ENCODE data around the gene CHST6. TPM values are rescaled to one million over a fixed set of nuclear protein-coding genes. Genes with fewer than 3 reads are reported as not detected.

CHST6 gene
- total and polyA plus RNA-seq, 9 of the 15 experiments (the other 6 are each of a cell fraction or from before 2014, with no cell fraction given) = 0.01 to 0.05 (median 0.02) TPM; not detected in 6

DNA sequence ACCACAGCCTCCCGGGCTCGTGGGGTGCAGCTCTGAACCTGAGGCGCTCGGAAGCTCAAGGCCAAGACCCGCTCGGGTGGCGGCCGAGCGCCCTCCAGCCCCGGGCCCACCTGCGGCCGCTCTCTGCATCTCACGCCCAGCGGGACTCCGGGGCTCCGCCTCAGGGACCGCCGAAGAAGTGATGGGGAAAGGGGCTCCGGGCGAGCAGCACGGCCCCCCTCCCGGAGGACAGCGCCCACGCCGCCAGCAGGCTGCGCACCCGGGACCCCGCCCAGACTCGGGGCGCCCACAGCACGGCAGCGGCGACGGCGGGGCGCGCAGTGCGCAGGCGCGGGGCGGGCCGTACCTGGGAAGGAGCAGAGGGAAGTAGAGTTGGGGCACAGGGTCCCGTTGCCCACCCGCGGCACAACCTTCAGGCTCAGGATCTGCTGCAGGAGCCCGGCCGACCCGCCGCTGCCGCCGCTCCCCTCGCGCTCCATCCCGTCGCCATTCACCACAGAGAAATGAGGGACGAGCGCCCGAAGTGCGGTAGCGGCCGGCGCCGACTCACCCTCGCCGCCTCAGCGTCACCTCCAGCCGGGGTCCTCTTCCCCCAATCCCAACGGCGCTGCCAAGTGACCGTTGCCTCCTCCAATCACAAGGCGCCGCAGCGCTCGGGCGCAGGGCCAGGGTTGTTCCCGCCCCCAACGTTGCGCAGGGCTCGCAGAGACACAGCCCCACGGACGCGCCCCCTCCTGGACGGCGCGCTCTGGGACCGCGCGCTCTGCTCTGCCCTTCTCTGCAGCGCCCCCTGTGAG lies 30.9 kb downstream of the CHST6 start, which contains the start of gene TMEM170A (continued):
- TF ChIP-seq, protein P1, sequence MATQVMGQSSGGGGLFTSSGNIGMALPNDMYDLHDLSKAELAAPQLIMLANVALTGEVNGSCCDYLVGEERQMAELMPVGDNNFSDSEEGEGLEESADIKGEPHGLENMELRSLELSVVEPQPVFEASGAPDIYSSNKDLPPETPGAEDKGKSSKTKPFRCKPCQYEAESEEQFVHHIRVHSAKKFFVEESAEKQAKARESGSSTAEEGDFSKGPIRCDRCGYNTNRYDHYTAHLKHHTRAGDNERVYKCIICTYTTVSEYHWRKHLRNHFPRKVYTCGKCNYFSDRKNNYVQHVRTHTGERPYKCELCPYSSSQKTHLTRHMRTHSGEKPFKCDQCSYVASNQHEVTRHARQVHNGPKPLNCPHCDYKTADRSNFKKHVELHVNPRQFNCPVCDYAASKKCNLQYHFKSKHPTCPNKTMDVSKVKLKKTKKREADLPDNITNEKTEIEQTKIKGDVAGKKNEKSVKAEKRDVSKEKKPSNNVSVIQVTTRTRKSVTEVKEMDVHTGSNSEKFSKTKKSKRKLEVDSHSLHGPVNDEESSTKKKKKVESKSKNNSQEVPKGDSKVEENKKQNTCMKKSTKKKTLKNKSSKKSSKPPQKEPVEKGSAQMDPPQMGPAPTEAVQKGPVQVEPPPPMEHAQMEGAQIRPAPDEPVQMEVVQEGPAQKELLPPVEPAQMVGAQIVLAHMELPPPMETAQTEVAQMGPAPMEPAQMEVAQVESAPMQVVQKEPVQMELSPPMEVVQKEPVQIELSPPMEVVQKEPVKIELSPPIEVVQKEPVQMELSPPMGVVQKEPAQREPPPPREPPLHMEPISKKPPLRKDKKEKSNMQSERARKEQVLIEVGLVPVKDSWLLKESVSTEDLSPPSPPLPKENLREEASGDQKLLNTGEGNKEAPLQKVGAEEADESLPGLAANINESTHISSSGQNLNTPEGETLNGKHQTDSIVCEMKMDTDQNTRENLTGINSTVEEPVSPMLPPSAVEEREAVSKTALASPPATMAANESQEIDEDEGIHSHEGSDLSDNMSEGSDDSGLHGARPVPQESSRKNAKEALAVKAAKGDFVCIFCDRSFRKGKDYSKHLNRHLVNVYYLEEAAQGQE (IDR thresholded peaks at IDR 0.05; ENCODE audit: borderline replicate concordance) = peak; percentile 75
- TF ChIP-seq, protein P1 (CRISPR knock-in tag; IDR thresholded peaks at IDR 0.05; ENCODE audit: low read depth) = peak; percentile 74; the same call in 1 of the 2 replicates
- TF ChIP-seq NUFIP1 (IDR thresholded peaks at IDR 0.05; ENCODE audit: partially characterized antibody) (no peak), TSC22D4 (tag; IDR thresholded peaks at IDR 0.05) (no peak), ZNF699 (CRISPR knock-in tag; IDR thresholded peaks at IDR 0.05; ENCODE audit: insufficient replicate concordance) (no peak), ZNF507 (tag; conservative IDR thresholded peaks at IDR 0.05) (no peak), ERF (CRISPR knock-in tag; IDR thresholded peaks at IDR 0.05) (no peak), ZC3H11A (IDR thresholded peaks at IDR 0.05; ENCODE audit: low read depth, low read length) (peak; percentile 55; the same call in 1 of the 2 replicates), ZKSCAN1 (IDR thresholded peaks at IDR 0.05; ENCODE audit: low read depth, low read length) (peak; percentile 51; the same call in 1 of the 2 replicates), MXI1 (IDR thresholded peaks at IDR 0.05; ENCODE audit: low read depth, low read length) (no peak; the same call in 1 of the 2 replicates), ZNF764 (CRISPR knock-in tag; IDR thresholded peaks at IDR 0.05; ENCODE audit: low read depth) (peak; percentile 86), KAT8 (IDR thresholded peaks at IDR 0.05; ENCODE audit: low read depth) (no peak)
- TF ChIP-seq, protein P2, sequence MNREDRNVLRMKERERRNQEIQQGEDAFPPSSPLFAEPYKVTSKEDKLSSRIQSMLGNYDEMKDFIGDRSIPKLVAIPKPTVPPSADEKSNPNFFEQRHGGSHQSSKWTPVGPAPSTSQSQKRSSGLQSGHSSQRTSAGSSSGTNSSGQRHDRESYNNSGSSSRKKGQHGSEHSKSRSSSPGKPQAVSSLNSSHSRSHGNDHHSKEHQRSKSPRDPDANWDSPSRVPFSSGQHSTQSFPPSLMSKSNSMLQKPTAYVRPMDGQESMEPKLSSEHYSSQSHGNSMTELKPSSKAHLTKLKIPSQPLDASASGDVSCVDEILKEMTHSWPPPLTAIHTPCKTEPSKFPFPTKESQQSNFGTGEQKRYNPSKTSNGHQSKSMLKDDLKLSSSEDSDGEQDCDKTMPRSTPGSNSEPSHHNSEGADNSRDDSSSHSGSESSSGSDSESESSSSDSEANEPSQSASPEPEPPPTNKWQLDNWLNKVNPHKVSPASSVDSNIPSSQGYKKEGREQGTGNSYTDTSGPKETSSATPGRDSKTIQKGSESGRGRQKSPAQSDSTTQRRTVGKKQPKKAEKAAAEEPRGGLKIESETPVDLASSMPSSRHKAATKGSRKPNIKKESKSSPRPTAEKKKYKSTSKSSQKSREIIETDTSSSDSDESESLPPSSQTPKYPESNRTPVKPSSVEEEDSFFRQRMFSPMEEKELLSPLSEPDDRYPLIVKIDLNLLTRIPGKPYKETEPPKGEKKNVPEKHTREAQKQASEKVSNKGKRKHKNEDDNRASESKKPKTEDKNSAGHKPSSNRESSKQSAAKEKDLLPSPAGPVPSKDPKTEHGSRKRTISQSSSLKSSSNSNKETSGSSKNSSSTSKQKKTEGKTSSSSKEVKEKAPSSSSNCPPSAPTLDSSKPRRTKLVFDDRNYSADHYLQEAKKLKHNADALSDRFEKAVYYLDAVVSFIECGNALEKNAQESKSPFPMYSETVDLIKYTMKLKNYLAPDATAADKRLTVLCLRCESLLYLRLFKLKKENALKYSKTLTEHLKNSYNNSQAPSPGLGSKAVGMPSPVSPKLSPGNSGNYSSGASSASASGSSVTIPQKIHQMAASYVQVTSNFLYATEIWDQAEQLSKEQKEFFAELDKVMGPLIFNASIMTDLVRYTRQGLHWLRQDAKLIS (CRISPR knock-in tag; IDR thresholded peaks at IDR 0.05) = 0 out of 2 replicates have a peak, but pooled peaks have one; percentile 67
- TF ChIP-seq, protein P3, sequence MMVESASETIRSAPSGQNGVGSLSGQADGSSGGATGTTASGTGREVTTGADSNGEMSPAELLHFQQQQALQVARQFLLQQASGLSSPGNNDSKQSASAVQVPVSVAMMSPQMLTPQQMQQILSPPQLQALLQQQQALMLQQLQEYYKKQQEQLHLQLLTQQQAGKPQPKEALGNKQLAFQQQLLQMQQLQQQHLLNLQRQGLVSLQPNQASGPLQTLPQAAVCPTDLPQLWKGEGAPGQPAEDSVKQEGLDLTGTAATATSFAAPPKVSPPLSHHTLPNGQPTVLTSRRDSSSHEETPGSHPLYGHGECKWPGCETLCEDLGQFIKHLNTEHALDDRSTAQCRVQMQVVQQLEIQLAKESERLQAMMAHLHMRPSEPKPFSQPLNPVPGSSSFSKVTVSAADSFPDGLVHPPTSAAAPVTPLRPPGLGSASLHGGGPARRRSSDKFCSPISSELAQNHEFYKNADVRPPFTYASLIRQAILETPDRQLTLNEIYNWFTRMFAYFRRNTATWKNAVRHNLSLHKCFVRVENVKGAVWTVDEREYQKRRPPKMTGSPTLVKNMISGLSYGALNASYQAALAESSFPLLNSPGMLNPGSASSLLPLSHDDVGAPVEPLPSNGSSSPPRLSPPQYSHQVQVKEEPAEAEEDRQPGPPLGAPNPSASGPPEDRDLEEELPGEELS (CRISPR knock-in tag; IDR thresholded peaks at IDR 0.05; ENCODE audit: borderline replicate concordance) = no peak

Measured in K562 (cell line).